GM19395 (cell line): Measurements from ENCODE around the gene TNK2.

Source experiments
- ATAC-seq: cut with Tn5 transposase; IDR thresholded peaks from one replicate; pipeline ENCODE4 v1.9.1; 2021; ENCODE audit warnings: mild to moderate bottlenecking, moderate library complexity; ENCODE audit not compliant: unreplicated experiment

TNK2 gene

GRCh38 chr3:195886181-195887141 lies 21.9 kb downstream of the TNK2 start:
- no peak for ATAC-seq

GRCh38 chr3:195885036-195885891 lies 23.1 kb downstream of the TNK2 start:
- no peak for ATAC-seq

- ATAC-seq, result no peak
Observed at GRCh38 chr3:195884691-195885035, 23.7 kb downstream of the TNK2 start.

- no peak for ATAC-seq
Observed at GRCh38 chr3:195883801-195884200, 24.6 kb downstream of the TNK2 start.

DNA sequence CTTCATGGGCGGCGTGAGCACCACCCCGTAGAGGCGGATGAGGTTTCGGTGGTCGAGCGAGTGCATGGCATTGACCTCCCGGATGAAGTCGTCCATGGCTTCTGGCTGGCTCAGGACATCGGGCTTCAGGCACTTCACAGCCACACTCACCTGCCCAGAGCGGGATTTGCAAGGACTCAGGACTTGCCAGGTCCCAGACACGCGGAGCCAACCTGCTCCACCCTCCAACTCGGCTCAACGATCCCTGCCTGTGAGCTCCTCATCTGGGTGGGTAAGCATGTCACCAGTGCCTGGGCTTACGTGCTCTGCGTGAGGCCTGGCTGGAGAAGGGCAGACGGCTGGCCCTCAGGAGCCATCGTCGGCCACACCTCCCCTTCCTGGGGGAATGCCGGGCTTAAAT lies 25.2 kb downstream of the TNK2 start:
- ATAC-seq, result no peak

DNA sequence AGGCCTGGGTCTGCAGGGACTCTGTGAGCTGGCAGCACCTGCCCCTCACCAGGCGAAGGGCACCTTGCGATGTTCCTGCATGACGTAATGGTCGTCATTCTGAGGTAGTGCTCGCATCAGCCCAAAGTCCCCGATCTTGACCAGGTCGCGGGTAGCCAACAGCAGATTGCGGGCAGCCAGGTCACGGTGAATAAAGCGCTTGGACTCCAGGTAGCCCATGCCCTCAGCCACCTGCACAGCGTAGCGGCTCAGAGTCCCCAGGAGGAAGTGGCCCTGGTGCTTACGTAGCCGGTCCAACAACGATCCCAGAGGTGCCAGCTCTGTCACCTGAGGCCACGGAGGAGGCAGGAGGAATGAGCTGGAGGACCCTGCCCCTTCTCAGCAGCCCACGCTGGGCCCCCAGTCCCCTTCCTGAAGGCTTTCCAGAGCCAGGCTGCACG lies 26.3 kb downstream of the TNK2 start:
- ATAC-seq, result no peak

- ATAC-seq, result no peak
Observed at GRCh38 chr3:195881276-195881988, 26.9 kb downstream of the TNK2 start.

DNA sequence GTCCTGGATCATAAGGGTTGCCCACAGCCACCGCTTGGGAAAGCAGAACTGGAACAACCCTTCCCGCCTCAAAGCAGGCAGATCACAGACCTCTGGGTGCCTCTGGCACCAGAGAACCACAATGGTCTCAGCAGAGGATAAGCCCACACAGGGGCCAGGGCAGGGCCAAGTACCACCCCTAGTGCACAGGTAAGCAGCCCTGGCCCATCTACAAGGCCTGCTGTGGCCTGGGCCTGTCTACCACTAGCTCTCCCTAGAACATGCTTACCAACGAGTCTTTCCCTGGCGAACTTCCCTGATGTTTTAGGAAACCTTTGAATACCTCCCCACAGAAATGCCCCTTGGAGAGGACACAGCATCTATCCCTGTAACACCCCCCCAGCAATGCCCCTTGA lies 28.3 kb downstream of the TNK2 start:
- ATAC-seq, result no peak

DNA sequence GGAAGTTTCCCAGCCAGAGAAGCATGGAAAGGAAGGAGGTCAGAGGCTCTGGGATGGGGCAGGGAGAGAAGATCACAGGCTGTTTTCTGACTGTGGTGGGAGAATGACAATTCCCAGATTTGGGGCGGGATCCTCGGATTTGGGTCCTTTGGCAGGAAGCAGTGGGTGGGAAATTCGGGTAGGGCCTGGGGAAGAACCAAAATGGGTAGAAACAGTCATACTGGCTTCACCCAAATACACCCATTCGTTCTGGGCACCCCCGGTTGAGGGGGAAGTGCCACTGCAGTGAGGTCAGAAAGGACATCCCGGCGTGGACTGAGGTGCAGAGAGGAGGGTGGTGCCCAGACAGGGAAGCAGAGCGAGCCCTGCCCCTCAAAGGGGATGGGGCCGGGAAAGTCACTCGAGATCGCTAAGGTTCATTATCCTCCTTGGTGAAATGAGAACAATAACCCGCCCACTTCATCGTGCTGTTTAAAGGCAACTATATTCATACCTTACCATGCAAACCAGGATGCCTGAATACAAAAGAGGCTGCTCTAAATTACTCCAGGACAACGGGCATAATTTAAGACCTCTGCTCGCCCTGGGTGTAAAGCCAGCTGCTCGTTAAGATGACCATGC lies 28.8 kb downstream of the TNK2 start:
- ATAC-seq, result no peak

- ATAC-seq, result no peak
Observed at GRCh38 chr3:195878424-195879274, 29.7 kb downstream of the TNK2 start.

GRCh38 chr3:195877767-195878423 lies 30.5 kb downstream of the TNK2 start:
- no peak for ATAC-seq

DNA sequence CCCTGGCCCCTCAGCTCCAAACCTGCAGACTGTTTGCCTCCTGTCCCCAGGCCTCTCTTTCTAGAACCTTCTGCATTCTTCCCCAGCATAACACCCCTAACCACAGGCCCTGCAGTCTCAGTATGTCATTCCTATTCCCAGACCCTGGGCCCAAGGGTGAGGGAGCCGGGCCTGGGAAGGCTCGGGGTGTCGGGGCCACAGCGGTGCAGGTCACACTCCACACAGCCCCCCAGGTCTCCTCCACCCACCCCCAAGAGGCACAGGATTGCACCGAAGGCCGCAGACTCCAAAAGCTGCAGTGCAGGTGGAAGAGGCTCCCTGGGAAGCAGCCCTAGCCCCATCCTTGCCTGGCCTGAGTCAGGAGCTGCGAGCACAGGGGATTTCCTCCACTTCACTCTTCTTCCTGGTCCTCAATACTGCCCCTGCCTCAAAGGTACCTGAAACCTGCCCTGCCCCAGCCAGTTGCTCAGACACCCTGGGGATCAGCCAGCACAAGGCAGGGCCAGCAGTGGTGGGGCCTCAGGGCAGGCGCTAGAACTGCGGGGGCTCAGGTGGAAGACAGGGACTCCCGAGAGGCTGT lies 31.1 kb downstream of the TNK2 start:
- ATAC-seq, result no peak

DNA sequence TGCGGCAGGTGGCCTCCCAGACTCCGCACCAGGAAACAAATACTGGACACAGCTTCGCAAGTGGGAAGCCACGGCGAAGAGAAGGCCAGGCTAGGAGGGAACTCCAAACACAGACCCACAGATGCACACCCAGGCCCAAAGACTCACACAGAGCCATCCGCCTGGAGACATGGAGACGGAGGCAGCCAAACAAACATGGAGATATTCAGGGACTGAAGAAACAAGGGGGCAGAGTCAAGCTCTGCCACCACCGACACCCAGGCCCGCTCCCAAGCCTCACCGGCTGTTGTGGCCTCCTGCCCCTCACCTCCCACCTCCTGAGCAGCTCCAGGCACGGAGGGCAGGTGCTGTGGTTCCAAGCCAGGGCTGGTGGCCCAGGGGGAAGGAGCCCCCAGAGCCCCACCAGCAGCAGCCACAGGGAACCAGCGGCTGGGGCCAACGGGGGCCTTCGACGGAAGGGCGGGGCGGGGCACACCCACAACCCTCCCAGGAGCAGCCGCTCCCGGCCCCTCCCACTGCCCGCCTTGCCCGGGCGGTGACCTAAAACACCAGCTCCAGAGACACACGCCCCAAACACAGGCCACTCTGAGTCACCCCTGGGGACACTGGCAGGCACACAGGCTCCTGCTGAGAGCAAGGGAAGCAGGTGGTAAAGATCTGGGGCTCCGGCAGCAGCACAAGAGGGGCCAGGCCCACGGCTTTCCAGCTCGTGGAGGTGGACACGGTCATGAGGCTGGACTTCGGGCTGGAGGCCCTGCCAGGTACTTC lies 31.9 kb downstream of the TNK2 start:
- ATAC-seq, result no peak

DNA sequence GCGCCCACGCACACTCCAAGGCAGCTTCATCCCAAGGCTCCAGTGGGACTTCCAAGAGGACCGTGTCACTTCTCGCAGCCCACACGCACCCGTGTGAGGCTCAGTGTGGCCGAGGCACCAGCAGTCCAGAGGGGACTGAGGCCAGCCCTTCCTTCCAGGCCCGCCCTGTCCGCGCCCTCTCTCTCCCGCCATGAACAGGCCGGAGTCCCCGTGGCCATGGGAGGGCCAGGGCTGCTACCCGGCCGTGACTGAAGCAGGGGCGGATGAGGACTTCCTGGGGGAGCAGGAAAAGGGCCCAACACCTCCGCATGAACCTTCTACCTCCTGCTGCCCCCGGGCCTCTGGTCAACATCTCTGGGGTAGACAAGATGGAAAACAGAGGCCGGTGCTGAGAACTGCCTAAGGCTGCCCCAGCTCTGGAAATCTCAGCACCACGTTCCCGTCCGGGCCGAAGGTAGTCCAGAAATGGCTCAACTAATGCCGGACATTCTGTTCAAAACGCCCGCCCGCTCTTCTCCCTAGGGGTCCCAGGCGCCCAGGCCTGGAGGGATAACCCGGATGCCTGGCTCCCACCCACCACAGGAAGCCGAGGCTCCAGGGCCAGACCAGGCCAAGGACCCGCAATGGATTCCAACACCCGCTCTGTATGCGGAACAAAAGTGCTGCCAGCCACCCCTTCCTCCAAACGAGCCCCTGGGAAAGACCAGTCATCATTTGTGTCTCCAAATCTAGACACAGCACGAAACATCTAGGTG lies 32.7 kb downstream of the TNK2 start:
- no peak for ATAC-seq

DNA sequence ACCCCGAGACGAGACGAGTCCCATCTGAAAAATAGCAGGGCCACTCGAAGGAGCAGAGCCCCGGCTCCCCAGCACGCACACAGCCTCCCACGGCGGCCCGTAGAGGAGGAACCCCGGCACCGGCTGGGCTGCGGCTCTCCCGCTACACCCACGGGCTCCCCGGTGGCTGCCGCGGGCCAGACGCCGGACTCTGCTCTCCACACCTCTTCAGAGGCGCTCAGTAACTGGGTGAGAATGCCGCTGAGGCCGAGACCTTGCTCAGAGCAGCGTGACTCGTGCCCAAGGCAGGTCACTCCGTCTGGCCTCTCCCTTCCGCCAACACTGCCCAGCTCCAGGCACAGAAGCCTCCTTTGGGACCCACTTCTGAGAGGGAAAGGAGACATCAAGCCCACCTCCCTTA lies 34.4 kb downstream of the TNK2 start:
- no peak for ATAC-seq

DNA sequence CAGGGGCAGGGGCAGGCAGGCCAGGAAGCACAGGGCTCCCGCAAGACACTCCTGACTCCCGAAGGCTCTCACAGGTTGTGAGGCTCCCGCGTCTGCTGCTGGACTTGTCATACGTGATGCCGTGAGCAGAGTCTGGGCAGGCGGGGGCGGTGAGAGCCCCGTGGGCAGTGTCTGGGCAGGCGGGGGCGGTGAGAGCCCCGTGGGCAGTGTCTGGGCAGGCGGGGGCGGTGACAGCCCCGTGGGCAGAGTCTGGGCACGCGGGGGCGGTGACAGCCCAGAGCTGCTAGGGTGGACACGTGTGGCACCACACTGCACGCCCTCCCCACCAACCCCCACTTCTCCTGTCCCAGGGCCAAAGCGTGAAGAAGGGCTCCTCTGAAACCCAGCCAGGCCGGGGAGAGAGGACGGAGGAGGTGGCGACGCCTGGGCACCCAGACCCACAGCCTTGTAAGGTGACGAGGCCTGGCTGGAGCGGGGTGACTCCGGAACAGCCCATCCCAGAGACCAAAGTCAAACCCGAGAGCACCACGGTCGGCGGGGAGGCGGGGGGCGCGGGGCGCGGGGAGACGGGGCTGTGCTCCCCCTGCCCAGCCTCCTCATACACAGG lies 35.0 kb downstream of the TNK2 start:
- no peak for ATAC-seq

GRCh38 chr3:195872800-195873199 lies 35.6 kb downstream of the TNK2 start:
- ATAC-seq, result no peak
